Upper lobe of right lung (tissue), 1 donor: ENCODE results near the gene WDR7. TPM values are rescaled to one million over a fixed set of nuclear protein-coding genes. Genes with fewer than 3 reads are reported as not detected.

Experiments
- ATAC-seq: fragments of 200-7000 bp; cut with Tn5 transposase; one replicate; pipeline ENCODE4 v1.9.1; 2020; ENCODE audit warnings: mild to moderate bottlenecking, moderate library complexity
- DNase-seq: peaks from one replicate; pipeline ENCODE4 v3.0.0-alpha.2; 2020
- H3K27ac ChIP-seq: fragments of 200-600 bp; one replicate; pipeline ENCODE4 v1.8.0; 2022
- H3K27me3 ChIP-seq: fragments of 200-600 bp; one replicate; pipeline ENCODE4 v1.8.0; 2022; ENCODE audit warnings: mild to moderate bottlenecking
- H3K36me3 ChIP-seq: fragments of 200-600 bp; one replicate; pipeline ENCODE4 v1.8.0; 2022
- H3K4me1 ChIP-seq: fragments of 200-600 bp; one replicate; pipeline ENCODE4 v1.8.0; 2022
- H3K4me3 ChIP-seq: fragments of 200-600 bp; one replicate; pipeline ENCODE4 v1.8.0; 2022; ENCODE audit warnings: mild to moderate bottlenecking
- H3K9me3 ChIP-seq: fragments of 200-600 bp; one replicate; pipeline ENCODE4 v1.8.0; 2022
- CTCF ChIP-seq: fragments of 200-600 bp; IDR thresholded peaks from one replicate; pipeline ENCODE4 v1.8.0; 2022; ENCODE audit warnings: antibody characterized with exemption
- intact Hi-C: fragments of 100-400 bp; cut with DNase I; formaldehyde crosslinking; loops from one replicate; pipeline ENCODE4 v1.11.0; 2022
- total RNA-seq: library from RNA; stranded (reverse); fragmentation: NEBNext Ultra II Directional; extraction: Animal tissue kit (Norgen Biotek cat#: 25700); gene quantifications from one replicate; pipeline ENCODE4 v1.2.1, GENCODE V29; 2021
- donor health status: DM: no; HTN: yes; CAD: no; lungs with severe emphysema.

The WDR7 gene
- total RNA-seq, 1 donor from 2014 or later = 30.7 TPM

GRCh38 chr18:56672391-56672790 is 21.2 kb downstream of the WDR7 start:
- Histone ChIP-seq H3K36me3 (peaks cover 8% of the 10 kb centered on the region), H3K27ac (no peak overlapping the region), H3K4me3 (no peak overlapping the region), H3K4me1 (no peaks in the 10 kb centered on the region), H3K27me3 (no peaks in the 10 kb centered on the region), H3K9me3 (no peaks in the 10 kb centered on the region)
- DNase-seq (no peak), ATAC-seq (no peak)
- intact Hi-C loops = no loop called here
- no peak for TF ChIP-seq CTCF

GRCh38 chr18:56672981-56673380 is 21.8 kb downstream of the WDR7 start:
- no peak for ATAC-seq
- Histone ChIP-seq H3K9me3 (no peaks in the 10 kb centered on the region), H3K27ac (no peak overlapping the region), H3K4me1 (no peaks in the 10 kb centered on the region), H3K27me3 (no peaks in the 10 kb centered on the region), H3K36me3 (peaks cover 8% of the 10 kb centered on the region), H3K4me3 (no peak overlapping the region)
- intact Hi-C loops = no loop called here
- DNase-seq = no peak
- no peak for TF ChIP-seq CTCF

GRCh38 chr18:56676639-56677038 is 25.5 kb downstream of the WDR7 start:
- intact Hi-C loops = no loop called here
- Histone ChIP-seq H3K27ac (no peak overlapping the region), H3K4me1 (no peaks in the 10 kb centered on the region), H3K9me3 (no peaks in the 10 kb centered on the region), H3K36me3 (peaks cover 16% of the 10 kb centered on the region), H3K4me3 (no peak overlapping the region), H3K27me3 (no peaks in the 10 kb centered on the region)
- no peak for TF ChIP-seq CTCF
- no peak for DNase-seq
- no peak for ATAC-seq

GRCh38 chr18:56678836-56679565 is 27.8 kb downstream of the WDR7 start:
- H3K36me3 ChIP-seq = peaks cover 21% of the 10 kb centered on the region
- no peak overlapping the region for H3K4me3 ChIP-seq
- no peaks in the 10 kb centered on the region for H3K9me3 ChIP-seq
- H3K27me3 ChIP-seq = no peaks in the 10 kb centered on the region
- no peak for TF ChIP-seq CTCF
- no peak for ATAC-seq
- no peaks in the 10 kb centered on the region for H3K4me1 ChIP-seq
- no peak overlapping the region for H3K27ac ChIP-seq
- intact Hi-C loops = no loop called here
- DNase-seq = no peak

- ATAC-seq (no peak), DNase-seq (no peak)
- peaks cover 50% of the 10 kb centered on the region for H3K36me3 ChIP-seq
- no peaks in the 10 kb centered on the region for H3K9me3 ChIP-seq
- no peak overlapping the region for H3K27ac ChIP-seq
- intact Hi-C loops = no loop called here
- no peak overlapping the region for H3K4me3 ChIP-seq
- H3K4me1 ChIP-seq = no peaks in the 10 kb centered on the region
- no peaks in the 10 kb centered on the region for H3K27me3 ChIP-seq
- TF ChIP-seq CTCF = no peak
Measured at GRCh38 chr18:56684277-56684676, 33.1 kb downstream of the WDR7 start.

- Histone ChIP-seq H3K9me3 (no peaks in the 10 kb centered on the region), H3K27me3 (no peaks in the 10 kb centered on the region), H3K27ac (no peak overlapping the region), H3K4me3 (no peak overlapping the region), H3K4me1 (no peaks in the 10 kb centered on the region), H3K36me3 (peaks cover 30% of the 10 kb centered on the region)
- no peak for ATAC-seq
- no peak for DNase-seq
- intact Hi-C loops = no loop called here
- TF ChIP-seq CTCF = no peak
Measured at GRCh38 chr18:56691530-56691929, 40.4 kb downstream of the WDR7 start.
